ENCODE results near the gene AKAP13.
"Not testable (repeated sequence)": the region's sequence is repeated elsewhere in the genome, so short reads cannot be mapped to it uniquely, and the experiment has no call there.

The AKAP13 gene

DNA sequence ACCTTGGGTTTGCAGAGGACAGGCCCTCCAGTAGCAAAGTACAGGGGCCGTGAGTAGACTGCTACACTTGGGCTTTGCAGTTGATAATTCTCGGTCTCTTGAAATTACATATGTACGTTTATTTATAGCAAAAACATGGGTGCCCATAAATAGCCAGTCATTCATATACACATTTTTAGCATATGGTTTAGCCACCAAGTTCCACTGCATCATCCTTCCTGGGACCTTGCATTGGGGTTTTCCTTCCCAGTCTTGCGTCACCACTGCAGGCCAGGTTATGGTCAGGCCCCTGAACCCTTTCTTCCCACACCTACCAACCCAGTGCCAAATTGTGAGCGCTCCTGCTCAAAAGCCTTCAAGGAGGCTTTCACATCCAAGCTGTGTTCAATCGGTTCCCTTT lies 401.7 kb downstream of the AKAP13 start:
- no peaks in the 10 kb centered on the region for H3K9me3 Mint-ChIP-seq
- no peaks in the 10 kb centered on the region for H3K36me3 Mint-ChIP-seq
- no peak overlapping the region for H3K27ac Mint-ChIP-seq
- no peak overlapping the region for H3K4me3 Mint-ChIP-seq
- H3K27me3 Mint-ChIP-seq = no peaks in the 10 kb centered on the region
- H3K4me1 Mint-ChIP-seq = peaks cover 21% of the 10 kb centered on the region
- no peak for ATAC-seq

DNA sequence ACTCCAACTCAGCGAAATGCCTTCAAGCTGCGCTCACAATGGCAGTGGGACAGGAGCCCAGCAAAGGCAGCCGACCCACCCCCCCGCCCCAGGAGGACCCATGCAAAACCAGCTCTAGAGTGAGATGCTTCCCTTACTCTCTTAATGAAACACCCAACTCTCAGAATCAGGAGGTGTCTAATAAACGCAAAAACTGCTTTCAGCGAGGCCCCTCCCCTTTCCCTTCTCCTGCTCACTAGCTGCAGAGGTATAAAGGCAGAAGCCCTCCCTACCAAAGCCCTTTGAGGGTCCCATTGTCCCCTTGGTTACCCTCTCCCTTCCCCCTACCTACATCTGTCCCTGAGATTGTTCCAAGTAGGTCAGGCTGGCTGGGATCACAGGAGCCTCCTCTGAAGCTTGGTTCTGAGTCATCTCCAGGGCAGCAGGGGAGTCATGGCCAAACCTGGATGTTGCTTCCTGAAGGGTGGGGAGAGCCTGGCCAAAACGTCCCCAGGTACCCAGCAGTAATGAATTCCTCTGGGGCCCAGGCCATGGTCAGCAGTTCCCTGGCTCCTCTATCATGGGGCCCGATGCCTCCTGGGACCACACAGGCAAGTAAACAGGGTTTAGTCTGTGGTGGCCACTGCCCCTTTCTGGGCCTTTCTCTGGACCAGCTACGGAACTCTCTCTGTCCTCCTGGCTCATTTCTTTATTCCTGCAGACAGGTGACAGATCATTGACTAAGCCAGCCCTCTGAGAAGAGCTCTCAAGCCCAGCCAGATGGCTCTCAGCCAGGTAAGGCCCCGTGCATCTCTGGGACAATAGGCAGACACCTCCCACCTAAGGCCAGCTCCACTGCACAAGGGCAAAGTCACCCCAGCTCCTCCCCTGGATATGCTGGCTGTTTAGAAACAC lies 405.7 kb downstream of the AKAP13 start:
- Mint-ChIP-seq H3K4me3 (no peak overlapping the region), H3K36me3 (no peaks in the 10 kb centered on the region), H3K27me3 (no peaks in the 10 kb centered on the region), H3K27ac (peak overlapping the region; percentile 32), H3K4me1 (peaks cover 21% of the 10 kb centered on the region), H3K9me3 (no peaks in the 10 kb centered on the region)
- no peak for ATAC-seq

DNA sequence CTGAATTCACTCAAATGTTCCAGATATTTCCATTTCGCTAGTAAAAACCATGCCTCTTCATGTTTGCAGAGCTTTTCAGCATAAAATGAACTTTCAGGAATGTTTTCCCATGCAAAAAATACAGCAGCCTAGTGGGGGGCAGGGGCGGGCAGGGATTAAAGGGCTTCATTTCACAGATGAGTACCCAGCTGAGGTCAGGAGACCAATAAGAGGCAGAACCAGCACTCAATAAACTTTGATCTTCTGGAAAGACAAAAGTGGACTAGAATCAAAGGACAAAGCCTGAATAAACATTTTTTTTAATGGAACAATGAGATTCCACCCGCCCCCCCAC lies 406.3 kb downstream of the AKAP13 start:
- no peaks in the 10 kb centered on the region for H3K36me3 Mint-ChIP-seq
- ATAC-seq = no peak
- H3K27ac Mint-ChIP-seq = peak overlapping the region; percentile 32
- no peak overlapping the region for H3K4me3 Mint-ChIP-seq
- H3K27me3 Mint-ChIP-seq = no peaks in the 10 kb centered on the region
- no peaks in the 10 kb centered on the region for H3K9me3 Mint-ChIP-seq
- peaks cover 20% of the 10 kb centered on the region for H3K4me1 Mint-ChIP-seq

DNA sequence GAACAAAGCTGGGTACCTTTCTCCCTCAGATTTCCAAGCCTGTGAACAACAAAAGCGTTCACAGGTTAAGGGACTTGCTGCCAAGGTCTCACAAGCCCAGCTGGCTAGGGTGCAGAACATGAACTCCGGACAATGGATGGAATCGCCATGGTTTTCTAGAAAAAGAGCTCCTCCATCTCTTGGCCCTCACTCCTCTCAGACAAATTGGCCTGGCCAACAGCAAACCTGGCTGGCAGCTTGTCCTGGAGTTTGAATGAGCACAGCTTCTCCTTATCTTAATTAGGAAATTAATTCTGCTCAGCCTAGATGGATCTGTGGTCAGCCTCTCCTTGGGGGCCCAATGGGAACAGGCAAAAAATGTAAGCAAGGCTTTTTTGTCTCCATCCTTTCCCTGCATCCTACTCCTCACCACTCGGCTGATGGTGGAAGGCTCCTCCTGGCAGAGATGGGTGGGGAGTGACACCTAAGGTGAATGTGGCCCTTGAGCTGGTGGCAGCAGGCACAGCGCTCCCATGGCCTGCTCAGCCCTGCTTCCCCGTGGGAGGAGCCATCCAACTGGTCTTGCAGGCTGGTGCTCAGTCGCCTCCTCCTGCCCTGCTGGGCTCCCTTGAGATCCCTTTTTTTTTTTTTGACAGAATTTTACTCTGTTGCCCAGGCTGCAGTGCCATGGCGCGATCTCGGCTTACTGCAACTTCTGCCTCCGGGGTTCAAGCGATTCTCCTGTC lies 408.5 kb downstream of the AKAP13 start:
- no peak for ATAC-seq
- Mint-ChIP-seq H3K27ac (no peak overlapping the region), H3K27me3 (no peaks in the 10 kb centered on the region), H3K9me3 (no peaks in the 10 kb centered on the region), H3K4me3 (no peak overlapping the region), H3K36me3 (no peaks in the 10 kb centered on the region), H3K4me1 (peaks cover 30% of the 10 kb centered on the region)

DNA sequence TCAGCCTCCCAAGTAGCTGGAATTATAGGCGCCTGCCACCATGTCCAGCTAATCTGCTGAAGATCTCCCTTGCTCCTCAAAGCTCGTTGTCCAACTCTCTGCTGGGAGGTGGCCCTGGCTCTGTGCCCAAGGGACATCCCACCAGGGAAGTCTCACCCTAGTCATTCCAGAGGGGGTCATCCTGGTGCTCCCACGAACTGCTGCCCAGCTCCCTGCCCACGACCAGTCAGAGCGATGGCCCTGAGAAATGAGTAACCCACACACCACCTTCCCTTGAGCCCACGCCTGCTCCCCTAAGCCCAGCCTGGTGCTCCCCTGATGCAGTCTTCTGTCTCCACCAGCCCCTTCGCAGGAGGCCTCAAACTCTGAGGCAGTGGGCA lies 409.1 kb downstream of the AKAP13 start:
- no peaks in the 10 kb centered on the region for H3K9me3 Mint-ChIP-seq
- ATAC-seq = no peak
- H3K36me3 Mint-ChIP-seq = no peaks in the 10 kb centered on the region
- no peaks in the 10 kb centered on the region for H3K27me3 Mint-ChIP-seq
- H3K4me1 Mint-ChIP-seq = peaks cover 31% of the 10 kb centered on the region
- H3K4me3 Mint-ChIP-seq = no peak overlapping the region
- H3K27ac Mint-ChIP-seq = no peak overlapping the region

- H3K9me3 Mint-ChIP-seq = no peaks in the 10 kb centered on the region
- H3K27me3 Mint-ChIP-seq = no peaks in the 10 kb centered on the region
- ATAC-seq = no peak
- H3K4me3 Mint-ChIP-seq = no peak overlapping the region
- no peaks in the 10 kb centered on the region for H3K36me3 Mint-ChIP-seq
- H3K4me1 Mint-ChIP-seq = peaks cover 33% of the 10 kb centered on the region
- no peak overlapping the region for H3K27ac Mint-ChIP-seq
Observed at GRCh38 chr15:85792102-85792731, 411.8 kb downstream of the AKAP13 start.

DNA sequence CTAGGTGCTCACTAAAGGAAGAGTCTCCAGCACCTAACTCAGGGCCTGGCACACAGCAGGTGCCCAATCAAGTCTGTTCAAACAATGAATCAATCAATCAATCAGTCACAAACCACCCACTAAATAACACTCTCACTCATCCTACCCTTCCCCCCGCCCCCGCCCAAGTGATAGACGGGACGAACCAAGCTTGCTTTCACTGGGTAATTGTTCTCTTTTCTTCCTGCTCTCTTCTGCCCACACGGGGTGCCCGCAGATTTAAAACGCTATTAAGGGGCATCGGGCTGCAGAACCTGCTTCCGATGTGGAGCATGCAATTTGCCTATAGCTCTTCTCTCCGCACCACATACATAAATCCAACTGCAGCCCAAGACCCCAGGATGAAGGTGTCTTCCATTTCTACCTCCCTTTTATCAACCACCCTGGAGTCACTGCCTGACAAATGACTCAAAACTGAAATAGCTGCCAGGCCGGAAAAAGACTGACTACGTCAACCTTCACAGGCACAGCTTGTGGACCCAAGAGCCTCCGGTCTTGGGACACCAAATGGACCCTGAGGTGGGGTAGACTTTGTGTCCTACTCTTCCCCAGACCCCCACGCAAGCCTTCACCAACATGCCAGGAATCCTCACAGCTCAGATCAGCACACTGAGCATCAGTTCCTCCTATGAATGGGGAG lies 412.6 kb downstream of the AKAP13 start:
- Mint-ChIP-seq H3K4me3 (peak overlapping the region; percentile 81), H3K27ac (no peak overlapping the region), H3K4me1 (peaks cover 31% of the 10 kb centered on the region), H3K9me3 (no peaks in the 10 kb centered on the region), H3K36me3 (no peaks in the 10 kb centered on the region), H3K27me3 (no peaks in the 10 kb centered on the region)
- ATAC-seq = no peak

DNA sequence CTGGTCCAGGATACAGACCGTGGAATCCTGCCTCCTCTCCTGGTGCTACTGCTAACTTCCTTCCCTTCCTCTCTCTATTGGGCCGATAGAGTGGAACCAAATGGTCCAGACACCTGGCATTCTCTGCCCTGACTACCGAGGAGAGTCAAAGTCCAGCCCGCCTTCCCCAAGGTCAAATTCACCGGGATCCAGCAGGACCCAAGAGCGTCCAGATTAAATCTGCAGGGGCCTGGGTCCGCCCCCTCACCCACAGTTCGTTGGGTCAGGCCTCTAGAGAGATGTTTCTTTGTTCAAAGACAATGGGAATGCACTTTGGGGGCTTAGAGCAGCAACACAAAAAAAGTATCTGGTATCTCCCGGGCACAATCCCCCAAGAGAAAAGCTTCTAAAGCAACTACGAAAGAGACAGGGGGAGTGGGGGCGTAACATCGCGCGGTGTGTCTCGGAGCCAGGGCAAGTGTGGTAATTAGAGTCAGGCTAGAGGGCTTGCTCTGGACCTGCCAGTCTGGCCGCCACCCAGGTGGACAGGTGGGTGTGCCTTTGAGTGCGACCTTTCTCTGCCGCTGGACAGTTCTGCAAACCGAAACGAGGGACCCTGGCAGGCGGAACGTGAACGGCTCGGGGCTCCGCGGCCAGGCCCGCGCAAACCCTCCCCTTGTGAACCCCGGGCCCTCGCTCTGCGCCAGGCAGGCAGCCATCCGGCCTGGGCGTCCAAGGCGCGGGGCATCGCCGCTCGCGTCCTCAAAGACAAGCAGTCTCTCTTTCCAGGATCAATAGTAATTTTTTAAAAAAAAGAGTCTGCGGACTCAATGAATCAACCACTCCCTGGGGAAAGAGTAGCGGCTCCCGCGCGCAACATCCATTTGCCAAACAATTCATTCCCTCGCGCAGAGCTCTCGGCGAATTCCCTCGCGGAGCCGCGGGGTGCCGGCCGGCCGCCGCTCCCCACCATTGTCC lies 413.5 kb downstream of the AKAP13 start:
- peak overlapping the region; percentile 81 for H3K4me3 Mint-ChIP-seq
- H3K9me3 Mint-ChIP-seq = no peaks in the 10 kb centered on the region
- peak overlapping the region; percentile 55 for H3K27ac Mint-ChIP-seq
- H3K36me3 Mint-ChIP-seq = no peaks in the 10 kb centered on the region
- peak; percentile 57 for ATAC-seq
- H3K4me1 Mint-ChIP-seq = peaks cover 26% of the 10 kb centered on the region
- H3K27me3 Mint-ChIP-seq = peaks cover 6% of the 10 kb centered on the region

DNA sequence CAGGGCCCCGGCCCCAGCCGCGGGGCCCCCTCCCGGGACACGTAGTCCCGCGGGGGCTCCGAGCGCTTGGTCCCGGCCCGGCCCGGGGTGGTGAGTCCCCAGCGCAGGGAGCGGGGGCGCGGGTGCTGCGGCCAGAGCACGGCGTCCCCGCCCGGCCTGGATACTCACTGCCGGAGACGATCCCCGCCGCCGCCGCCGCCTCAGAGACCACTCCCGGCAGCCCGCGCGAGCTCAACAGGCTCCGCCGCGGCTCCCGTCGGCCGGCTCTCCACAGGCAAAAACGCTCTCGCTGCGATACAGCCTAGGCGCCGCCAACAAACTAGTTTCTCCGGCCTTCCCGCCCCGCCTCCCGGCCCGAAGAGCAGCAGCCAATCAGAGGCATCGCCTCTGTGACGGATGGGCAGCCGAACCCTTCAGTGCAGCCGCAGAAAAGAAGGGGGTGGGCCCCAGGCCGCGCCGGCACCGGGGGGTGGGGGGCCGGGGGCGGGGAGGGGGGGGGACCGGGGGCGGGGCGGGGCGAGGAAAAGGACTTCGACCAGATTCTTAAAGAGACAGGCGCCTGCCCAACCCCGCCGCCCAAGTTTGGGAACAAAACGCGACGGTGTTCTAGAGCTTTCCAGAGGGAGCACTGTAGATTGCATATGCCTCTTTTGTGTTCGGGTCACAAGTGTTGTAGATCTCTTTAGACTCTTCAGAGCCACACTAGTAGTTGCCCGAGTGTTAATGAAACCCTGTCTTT lies 414.4 kb downstream of the AKAP13 start, which contains the start of gene KLHL25:
Gene KLHL25, minus strand, starts transcription at position 328 of the 739 bp plus-strand sequence. CDS start 25,115 bp downstream, outside the sequence.
- H3K36me3 Mint-ChIP-seq = no peaks in the 10 kb centered on the region
- H3K4me3 Mint-ChIP-seq = peak within 1 kb of the TSS; percentile 85
- peak within 1 kb of the TSS; percentile 55 for H3K27ac Mint-ChIP-seq
- H3K27me3 Mint-ChIP-seq = peaks cover 10% of the 10 kb centered on the region
- H3K4me1 Mint-ChIP-seq = peaks cover 26% of the 10 kb centered on the region
- no peaks in the 10 kb centered on the region for H3K9me3 Mint-ChIP-seq
- peak; percentile 98 for ATAC-seq

DNA sequence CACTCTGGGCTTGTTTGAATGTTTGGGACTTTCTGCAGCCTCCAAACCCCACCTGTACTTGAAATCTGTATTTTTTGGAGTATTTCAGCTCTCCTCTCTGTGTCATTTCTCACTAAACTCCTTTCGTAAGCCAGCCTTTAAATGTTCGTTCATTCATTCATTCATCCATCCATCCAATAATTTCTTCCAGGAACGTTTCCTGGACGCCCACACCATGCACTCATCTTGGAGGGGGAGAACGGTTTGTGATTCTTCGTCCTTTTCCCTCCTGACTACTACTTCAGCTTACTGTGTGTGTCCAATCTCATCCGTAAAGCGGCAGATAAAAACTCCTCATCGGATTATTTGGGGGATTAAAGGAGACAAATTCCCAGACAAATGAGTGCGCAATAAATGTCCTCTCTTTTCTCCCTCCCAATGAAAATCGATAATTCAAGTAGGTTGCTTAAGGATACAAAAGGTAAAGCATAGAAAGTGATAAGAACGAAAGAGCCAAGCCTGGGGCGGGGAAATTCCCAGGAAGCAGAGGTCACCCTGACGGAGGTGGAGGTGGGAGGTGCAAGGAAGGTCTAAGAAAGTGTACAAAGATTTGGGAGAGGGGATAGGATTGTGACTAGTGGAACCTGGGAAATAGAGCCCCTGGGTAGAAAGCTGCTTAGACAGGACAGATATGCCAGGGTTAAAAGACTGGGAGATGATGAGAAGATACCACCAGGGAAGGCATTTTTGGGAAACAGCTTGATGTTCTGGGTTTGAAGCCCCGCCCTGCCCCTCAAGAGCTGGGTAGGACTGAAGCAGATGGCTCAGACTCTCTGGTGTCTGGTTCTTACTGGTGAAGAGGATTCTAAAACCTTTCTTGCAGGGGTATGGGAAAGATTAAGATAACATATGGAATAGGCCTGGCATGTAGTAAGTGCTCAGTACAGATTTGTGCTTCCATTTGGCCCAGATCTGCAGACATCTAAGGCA lies 415.2 kb downstream of the AKAP13 start:
- H3K4me3 Mint-ChIP-seq = peak overlapping the region; percentile 85
- H3K27me3 Mint-ChIP-seq = peaks cover 10% of the 10 kb centered on the region
- H3K9me3 Mint-ChIP-seq = no peaks in the 10 kb centered on the region
- peaks cover 31% of the 10 kb centered on the region for H3K4me1 Mint-ChIP-seq
- no peak for ATAC-seq
- H3K27ac Mint-ChIP-seq = peak overlapping the region; percentile 55
- H3K36me3 Mint-ChIP-seq = no peaks in the 10 kb centered on the region

DNA sequence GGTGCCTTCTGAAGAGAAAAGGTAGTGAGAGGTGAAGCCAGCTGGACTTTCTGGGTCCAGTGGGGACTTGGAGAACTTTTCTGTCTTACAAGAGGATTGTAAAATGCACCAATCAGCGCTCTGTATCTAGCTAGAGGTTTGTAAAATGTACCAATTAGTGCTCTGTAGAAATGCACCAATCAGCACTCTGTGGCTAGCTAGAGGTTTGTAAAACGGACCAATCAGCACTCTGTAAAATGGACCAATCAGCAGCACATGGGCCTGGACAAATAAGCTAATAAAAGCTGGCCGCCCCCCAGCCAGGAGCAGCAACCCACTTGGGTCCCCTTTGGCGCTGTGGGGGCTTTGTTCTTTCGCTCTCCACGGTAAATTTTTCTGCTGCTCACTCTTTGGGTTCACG lies 416.0 kb downstream of the AKAP13 start:
- H3K4me1 Mint-ChIP-seq = peaks cover 39% of the 10 kb centered on the region
- H3K9me3 Mint-ChIP-seq, H3K4me3 Mint-ChIP-seq, H3K36me3 Mint-ChIP-seq, H3K27ac Mint-ChIP-seq, ATAC-seq: not testable (repeated sequence)
- H3K27me3 Mint-ChIP-seq = peaks cover 10% of the 10 kb centered on the region

All from stimulated activated memory B cell treated with anti-CD40 and anti-IgM and Interleukin-4, amounts not matched to agents 10 μg/mL and 1 μg/mL and 100 μg/mL, for 72 hours (primary cell).